ENCODE data around the gene SMG6.
A peak's percentile ranks its signal among the peaks of the same experiment; 100 is the strongest.
"Not testable (repeated sequence)": the region's sequence is repeated elsewhere in the genome, so short reads cannot be mapped to it uniquely, and the experiment has no call there.

SMG6 gene

DNA sequence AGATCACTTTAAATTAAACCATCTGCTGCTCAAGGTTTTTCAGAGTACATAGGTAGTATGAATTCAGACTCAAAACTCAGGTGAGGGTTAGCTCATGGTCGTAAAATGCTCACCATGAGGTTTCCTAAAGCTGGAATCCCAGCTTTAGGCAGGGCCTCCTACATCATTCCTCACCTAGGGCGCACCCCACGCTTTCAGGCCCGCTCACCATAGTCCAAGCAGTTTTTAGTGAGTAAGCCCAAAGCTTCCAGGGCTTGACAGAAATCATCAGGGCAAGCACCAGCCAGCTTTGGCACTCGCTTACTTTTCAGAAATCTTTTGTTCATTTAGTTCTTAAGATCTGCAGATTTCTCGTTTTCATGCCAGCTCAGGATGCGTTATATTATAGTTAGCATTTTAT lies 158.9 kb downstream of the SMG6 start:
- no peak for DNase-seq (ENCODE audit: low spot score)

DNA sequence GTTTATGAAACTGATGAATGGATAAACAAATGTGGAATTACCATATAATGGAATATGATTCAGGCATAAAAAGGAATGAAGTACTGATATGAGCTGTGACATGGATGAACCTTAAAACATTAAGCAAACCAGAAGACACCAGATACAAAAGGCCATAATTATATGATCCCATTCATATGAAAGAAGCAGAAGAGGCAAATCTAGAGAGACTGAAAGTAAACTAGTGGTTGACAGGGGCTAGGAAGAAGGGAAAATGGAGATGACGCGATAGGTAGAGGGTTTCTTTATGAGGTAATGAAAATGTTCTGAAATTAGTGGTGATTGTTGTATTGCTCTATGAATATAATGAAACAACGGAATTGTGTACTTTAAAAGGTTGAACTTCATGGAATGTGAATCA lies 160.3 kb downstream of the SMG6 start:
- no peak for DNase-seq (ENCODE audit: low spot score)

DNA sequence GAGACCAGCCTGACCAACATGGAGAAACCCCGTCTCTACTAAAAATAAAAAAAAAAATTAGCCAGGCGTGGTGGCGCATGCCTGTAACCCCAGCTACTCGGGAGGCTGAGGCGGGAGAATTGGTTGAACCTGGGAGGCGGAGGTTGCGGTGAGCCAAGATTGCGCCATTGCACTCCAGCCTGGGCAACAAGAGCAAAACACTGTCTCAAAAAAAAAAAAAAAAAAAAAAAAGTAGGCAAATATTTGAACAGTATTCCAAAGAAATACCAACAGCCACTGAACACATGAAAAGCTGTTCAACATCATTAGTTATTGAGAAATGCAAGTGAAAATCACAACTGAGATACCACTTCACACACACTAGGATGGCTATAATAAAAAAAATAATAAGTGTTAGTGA lies 160.9 kb downstream of the SMG6 start:
- DNase-seq (ENCODE audit: low spot score), result not testable (repeated sequence)

DNA sequence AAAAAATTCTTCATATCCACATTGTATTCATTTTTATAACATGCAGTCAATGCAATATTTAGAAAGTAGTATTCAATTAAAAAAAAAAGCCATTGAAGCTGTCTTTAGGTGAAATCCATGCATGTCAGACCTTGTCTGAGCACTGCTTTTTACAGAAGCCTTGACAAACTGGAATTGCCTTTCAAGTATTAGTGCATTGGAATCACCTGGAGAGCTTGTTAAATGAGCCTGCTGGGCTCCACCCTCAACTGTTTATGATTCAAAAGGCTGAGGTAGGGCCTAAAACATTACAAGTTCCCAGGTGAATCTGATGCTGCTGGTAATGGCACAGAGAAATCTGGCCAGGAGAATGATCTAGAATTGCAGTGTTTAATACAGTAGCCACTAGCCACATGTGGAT lies 162.9 kb downstream of the SMG6 start:
- no peak for DNase-seq (ENCODE audit: low spot score)

DNA sequence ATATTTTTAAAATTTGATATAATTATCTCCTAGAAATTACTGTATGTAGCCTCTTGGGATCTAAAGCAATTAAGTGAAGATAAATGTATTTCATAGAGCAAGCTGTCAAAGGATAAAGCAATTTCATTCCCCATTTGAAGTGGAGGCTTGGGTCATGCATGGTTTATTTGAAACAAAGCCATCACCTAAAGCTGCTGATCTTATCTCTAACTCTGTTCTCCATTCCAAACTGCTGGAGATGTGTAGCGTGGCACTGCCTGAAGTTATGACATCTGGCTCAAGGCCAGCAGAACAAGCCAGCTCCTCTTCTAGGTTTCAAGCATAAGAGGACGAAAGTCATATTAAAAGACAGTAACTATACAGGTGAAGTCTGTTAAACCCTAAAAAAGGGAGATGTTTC lies 164.8 kb downstream of the SMG6 start:
- no peak for DNase-seq (ENCODE audit: low spot score)

DNA sequence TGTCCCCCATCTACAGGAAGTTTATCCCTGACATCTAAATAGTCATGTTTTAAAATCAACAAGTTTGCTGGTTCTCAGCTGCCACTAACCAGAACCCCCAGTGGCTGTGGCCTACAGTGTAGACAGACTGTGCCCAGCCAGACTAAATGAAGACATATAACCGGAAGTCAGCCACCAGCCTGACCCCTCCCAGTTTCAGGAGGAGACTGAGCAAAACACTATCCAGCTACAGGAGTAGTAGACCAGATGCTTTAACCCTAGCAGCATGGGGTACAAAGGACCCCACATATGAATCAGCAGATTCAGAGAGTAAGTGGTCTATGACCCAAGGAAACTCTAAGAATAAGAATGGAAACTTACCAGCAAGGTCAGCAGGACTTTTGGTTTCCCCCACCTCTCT lies 165.3 kb downstream of the SMG6 start:
- DNase-seq (ENCODE audit: low spot score), result peak; percentile 34

DNA sequence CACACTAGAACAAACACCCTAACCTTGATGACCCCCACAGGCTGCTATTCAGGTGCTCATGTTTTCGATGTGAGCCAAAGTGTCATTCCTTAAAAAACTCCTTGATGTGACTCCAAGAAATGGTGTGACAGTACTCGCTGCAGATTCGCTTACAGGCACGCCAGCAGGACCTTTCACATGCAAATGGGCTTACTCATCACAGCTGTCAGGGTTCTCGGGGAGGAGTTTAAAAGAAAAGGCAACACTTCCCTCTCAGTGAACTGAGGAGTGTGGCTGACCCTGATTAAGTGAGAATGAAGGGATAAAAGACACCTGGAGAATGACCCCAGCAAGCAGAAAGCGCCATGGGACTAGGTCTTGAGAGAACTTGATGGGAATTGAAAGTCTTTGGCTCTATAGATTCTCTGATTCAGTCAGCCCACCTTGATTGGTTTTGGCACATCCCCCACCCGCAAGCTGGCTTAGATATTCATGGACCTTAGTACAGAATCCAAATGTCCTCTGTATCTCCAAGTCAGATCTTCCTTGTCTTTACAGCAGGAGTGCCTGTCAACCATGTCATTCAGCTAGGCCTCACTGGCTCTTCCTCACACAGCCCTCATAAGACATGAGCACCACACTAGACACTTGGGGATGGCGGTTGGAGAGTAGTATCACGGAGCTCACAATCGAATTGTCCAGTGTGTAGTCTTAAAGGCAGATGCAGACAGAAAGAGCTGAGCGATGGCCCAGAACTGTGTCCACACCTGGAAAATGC lies 166.1 kb downstream of the SMG6 start:
- DNase-seq (ENCODE audit: low spot score), result peak; percentile 49

DNA sequence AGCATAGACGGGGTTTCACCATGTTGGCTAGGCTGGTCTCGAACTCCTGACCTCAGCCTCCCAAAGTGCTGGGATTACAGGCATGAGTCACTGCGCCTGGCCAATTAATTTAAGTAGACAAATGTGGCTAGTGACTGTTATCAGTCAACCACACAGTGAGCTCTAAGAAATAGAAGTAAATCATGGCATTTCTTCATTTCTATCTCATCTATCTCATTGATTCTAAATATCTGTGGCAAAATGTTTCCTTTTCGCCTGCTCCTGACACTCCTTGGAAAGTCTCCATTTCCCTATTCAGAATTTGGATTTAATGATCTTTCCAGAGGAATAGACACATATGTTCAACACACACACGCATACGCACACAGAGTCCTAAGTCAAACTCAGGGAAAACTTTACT lies 167.3 kb downstream of the SMG6 start:
- no peak for DNase-seq (ENCODE audit: low spot score)

DNA sequence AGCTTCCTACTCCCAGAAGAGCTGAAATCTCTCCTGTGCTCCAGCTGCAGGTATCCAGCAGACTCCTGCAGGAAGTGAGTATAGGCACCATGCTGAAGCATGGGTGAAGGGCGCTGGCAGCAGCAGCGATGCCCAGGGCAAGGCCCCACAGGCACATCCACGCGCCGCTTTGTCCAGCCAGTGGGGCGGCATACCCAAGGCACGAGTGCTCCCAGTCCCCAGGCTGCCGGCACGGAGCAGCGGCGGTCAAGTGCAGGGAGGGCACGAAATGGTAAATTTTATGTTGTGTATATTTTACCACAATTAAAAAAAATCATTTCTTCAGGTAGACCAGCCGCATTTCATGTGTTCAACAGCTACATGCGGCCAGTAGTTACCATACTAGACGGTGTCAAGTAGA lies 175.6 kb downstream of the SMG6 start:
- DNase-seq (ENCODE audit: low spot score), result no peak

DNA sequence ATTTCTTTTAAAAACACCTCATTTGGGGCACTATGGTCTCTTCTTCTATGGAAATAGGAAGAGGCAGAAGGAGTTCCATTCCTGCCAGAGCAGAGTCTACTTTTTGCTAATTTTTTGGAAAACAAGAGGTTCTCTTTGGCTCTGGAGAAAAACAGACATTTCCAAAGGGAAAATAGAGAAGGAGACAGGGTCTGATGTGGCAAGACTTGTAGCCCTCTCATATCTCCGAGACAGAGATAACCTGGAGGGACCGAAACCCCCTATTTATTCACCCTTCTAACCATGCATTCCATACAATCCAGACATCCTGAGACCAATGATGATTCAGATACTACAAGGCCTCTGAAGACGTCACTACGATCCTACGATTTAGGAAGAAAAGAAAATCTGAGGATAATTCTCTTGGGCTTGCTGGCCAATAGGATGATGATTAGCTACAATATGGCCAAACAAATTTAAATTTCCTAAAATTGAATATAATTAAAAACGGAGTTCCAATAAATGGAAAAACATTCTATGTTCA lies 178.5 kb downstream of the SMG6 start:
- DNase-seq (ENCODE audit: low spot score), result no peak

DNA sequence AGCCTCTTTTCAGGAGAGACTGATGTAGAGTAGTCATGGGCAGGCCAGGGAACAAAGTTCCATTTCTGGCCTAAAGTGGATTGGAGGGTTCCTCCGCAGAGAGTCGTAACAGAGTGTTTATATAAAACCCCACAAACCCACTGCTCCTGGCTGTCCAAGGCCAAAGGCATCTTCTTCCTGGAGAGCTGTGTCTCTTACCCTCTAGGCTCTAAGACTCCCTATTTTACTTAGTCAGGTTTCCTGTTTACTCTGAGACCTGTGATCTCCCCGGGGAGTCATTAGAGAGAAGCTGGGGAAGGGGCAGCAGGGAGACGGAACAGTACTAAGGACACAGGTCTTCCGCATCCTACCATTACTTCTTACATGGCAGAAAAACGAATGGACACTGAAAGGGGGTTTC lies 179.2 kb downstream of the SMG6 start:
- DNase-seq (ENCODE audit: low spot score), result no peak

DNA sequence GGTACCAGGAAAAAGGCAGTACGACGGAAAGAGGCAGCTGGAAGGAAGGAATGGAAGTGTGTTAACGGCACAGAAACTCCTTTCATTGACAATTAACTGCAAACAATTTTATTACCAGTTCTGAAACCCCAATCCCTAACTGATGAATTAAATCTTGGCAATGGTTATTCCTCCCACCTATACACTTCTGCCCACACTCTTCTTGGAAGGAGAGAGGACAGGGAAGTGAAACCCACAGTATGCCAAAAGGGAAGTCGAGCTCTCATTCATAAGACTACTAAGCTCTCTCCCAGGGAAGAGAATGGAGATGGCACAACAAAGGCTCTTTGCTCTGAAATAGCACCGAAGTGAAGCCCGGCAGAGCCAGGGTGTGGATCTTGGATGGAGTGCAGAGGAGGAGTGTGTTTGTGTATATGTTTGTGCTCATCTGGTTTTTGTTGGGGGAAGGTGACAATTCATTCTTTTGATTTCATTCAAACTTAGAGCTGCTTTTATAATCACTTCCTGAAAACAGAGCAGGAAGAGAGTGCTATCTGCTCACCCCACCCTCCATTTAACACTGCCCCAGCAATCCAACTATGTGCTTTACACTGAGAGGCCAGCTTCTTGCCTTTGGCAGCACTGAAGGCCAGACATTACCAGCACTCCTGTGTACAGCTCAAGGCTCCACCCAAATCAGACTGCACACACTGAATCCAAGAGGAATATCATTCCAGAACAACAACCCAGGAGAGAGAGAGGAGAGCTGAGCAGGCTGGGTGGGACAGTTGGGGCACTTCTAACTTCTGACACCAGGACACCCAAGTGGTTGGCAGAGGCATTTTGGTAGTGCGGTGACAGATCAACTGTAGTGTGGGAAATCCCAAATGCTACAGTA lies 180.0 kb downstream of the SMG6 start:
- peak; percentile 44 for DNase-seq (ENCODE audit: low spot score)

DNA sequence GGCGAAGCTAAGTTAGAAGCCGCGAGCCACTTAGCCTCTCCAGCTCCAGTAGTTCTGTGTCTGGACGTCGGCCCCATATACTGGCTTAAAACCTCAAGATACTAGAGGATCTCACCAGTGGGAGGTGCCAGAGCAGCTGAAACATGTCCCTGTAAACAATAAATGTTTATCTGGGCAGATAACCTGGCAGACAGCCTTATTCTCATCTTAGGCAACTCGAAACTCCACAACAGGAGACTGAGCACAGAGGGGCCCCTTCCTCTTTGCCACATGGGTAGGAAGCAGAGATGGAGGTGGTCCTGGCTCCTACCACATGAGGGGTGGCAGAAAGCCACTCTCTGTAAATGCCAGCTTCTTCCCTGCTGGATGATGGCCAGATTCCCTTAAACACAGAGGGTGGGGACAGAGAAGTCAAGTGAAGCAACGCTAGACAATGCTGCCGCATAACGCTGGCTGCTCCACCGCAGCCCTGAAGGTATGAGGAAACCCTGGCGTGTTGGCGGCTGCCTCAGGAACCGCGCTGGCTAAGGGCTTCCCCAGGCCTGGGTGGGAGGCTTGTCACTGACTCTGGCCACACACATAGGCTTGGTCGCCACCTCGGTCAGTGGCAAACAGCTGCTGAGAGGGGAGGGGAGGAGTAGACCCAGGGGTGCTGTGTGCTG lies 180.8 kb downstream of the SMG6 start:
- no peak for DNase-seq (ENCODE audit: low spot score)

DNA sequence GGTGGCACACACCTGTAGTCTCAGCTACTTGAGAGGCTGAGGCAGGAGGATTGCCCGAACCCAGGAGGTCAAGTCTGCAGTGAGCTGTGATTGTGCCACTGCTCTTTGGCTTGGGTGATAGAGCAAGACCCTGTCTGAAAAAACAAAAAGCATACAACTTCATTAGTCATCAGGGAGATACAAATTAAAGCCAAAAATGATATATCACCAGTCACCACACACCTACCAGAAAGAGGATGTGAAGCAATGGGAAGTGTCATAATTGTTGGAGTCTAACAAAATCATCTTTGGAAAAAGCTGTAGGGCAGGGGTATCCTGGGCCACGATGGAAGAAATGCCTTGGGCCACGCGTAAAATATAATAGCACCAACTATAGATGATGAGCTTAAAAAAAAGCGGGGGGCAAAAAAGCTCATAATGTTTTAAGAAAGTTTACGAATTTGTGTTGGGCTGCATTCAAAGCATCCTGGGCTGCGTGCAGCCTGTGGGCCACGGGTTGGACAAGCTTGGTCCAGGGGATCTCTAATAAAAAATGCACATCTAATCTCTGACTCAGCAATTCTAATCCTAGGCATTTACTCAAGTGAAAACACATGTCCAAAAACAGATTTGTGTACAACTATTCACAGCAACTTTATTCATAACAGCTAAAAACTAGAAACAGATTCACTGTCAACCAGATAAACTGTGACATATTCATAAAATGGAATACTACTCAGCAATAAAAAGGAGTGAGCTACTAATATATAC lies 182.8 kb downstream of the SMG6 start:
- peak; percentile 48 for DNase-seq (ENCODE audit: low spot score)

DNA sequence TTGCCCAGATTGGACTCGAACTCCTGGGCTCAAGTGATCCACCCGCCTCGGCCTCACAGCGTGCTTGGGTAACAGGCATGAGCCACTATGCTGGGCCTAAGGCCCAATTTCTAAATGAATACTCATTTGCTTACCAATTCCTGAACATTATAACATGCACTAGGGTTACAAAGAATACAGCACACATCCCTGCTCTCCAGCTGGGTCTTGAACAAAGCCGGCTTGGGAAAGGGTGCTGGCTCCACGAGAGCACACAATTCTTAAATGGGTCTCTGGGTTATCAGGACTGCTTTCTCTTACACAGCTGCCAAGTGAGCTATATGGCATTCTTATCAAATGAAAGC lies 190.3 kb downstream of the SMG6 start:
- no peak for DNase-seq (ENCODE audit: low spot score)

DNA sequence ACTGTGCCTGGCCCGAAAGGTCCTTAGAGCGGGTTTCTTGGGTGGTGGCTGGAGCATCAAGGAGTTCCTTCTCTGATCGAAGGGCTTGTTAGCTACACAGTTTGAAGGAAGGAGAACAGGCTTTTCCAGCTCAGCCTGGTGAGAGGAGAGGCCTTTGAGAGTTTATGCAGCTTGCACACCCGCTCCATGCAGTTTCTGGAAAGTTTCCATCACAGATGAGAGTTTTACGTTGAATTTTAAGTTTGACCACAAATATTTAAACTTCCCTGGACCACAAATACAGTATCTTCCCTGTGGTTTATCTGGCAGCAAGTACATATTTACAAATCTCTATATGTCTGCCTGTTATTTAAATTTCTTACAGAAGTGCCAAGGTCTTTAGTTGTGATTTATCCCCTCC lies 191.9 kb downstream of the SMG6 start:
- DNase-seq (ENCODE audit: low spot score), result no peak

DNA sequence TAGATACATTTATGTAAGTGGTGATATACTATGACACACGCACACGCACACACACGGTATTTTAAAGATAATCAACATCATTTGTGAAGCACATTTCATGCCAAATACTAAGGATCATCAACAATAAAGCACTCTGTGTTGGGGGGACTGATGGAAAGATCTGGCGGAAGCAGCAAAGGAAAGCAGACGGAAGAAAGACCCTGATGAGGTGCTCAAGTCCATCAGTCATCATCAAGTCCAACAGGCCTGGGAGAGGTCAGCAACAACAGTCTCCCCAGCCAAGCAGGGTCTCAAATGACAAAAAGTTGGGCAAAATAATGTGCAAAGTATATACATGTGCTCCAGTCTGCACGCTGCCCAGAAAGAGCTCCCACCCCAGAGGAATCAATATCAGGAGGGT lies 193.1 kb downstream of the SMG6 start:
- DNase-seq (ENCODE audit: low spot score), result no peak

DNA sequence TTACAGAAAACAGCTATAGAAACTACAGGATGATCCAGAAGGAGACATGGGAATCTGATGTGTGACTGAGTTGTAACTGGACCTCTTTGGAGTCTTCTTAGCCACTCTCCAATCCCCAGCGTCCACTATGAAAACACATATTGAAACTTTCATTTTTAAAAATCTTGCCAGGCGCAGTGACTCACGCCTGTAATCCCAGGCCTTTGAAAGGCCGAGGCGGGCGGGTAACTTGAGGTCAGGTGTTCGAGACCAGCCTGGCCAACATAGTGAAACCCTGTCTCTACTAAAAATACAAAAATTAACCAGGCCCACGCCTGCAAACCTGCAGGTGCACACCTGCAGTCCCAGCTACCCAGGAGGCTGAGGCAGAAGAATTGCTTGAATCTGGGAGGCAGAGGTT lies 195.4 kb downstream of the SMG6 start:
- no peak for DNase-seq (ENCODE audit: low spot score)

DNA sequence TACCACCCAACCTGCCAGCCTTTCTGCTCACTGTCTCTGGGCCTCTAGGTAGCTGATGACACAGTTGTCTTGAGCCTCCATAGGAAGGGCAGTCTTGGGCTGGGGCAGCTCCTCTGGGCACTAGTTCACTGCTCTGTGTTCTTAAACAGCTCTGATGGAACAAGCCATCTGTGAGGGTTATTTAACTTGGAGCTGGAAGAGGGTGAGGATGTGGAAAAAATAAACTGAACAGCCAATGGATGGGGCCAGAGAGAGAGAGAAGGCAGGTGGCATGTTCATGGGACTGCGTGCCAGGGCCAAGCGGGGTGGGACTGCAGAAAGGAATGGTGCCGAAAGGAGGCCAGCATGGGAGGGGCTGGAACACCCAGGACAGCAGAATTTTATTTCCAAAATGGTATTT lies 196.1 kb downstream of the SMG6 start:
- DNase-seq (ENCODE audit: low spot score), result no peak

DNA sequence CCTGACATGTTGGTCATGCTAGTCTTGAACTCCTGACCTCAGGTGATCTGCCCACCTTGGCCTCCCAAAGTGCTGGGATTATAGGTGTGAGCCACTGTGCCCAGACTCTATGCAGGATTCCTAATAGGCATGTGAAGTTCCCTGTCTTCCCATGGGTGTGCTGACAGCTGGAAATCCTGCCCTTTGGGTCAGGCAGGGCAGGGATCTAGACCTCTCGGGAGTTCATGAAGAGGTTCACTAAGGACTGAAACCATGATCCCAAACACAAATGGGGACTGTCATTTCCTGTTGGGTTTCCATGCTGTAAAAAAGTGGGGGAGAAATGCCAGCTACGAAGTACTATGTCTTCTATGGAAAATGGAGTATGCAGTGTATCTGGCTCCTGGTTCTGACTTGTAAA lies 196.5 kb downstream of the SMG6 start:
- no peak for DNase-seq (ENCODE audit: low spot score)

DNA sequence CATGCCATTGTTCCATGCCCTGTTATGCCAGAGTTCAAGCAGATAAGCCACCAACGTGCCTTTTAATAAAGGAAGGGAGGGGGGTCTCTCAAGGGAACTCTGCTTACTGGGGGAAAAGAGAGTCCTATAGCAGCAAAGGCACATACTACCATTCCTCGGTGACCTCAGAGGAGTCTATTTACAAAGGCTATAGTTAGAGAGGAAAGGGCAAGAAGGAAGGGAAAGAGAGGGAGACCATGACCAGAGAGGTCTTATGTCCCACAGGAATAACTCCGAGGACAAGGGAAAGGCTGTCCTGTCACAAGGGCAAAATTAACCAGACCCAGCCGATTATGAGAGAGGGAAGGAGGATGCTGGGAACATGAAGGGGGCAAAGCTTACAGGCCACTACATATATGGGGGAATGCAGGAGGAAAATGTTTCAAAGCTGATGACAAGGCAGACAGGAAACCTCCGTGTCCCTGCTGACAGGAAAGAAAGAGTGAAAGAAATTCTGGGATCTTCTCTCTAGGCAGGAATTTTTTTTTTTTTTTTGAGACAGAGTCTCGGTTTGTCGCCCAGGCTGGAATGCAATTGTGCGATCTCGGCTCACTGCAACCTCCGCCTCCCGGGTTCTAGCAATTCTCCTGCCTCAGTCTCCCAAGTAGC lies 197.2 kb downstream of the SMG6 start:
- no peak for DNase-seq (ENCODE audit: low spot score)

DNA sequence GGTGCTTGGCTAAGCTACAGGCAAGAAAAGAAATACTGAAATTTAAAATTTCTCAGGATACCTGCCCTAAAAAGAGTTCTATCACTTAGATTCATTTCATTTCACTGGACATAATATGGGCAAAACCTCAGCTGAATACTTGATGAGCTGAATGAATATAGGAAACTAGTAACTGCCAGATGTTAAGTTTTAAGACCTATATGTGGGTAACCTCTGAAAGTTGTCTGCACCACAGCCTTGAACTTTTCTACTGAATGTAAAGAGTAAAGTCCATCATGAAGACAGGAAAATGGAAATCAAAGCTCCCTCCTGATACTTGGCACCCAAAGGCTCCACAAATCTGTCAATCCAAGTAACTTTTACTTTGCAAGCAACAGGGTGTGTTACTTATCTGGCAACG lies 197.9 kb downstream of the SMG6 start:
- no peak for DNase-seq (ENCODE audit: low spot score)
